ENCODE data around the gene JMJD7.

- TF ChIP-seq EP300 (IDR thresholded peaks at IDR 0.05) (no peak), CTCF (IDR thresholded peaks at IDR 0.05) (no peak), POLR2A (IDR thresholded peaks at IDR 0.05) (no peak), POLR2AphosphoS5 (IDR thresholded peaks at IDR 0.05) (no peak)
Measured at GRCh38 chr15:41828807-41829141, 882 bp downstream of the JMJD7 start.
